ENCODE results near the gene LBHD2.

Gene LBHD2

GRCh38 chr14:103122585-103122946, 38.6 kb downstream of the LBHD2 start:
- DNase-seq, result no peak

GRCh38 chr14:103122947-103123633, 39.1 kb downstream of the LBHD2 start, which contains the start of gene TNFAIP2:
Gene TNFAIP2 (plus strand): TSS chr14:103123461. CDS start chr14:103126458, 2,997 bp downstream.
- DNase-seq, result no peak

GRCh38 chr14:103123634-103124500, 39.9 kb downstream of the LBHD2 start:
- no peak for DNase-seq

GRCh38 chr14:103124501-103125001, 40.5 kb downstream of the LBHD2 start:
- DNase-seq, result no peak

GRCh38 chr14:103125098-103126070, 41.4 kb downstream of the LBHD2 start:
- DNase-seq, result no peak

GRCh38 chr14:103126088-103126872, 42.3 kb downstream of the LBHD2 start:
- DNase-seq, result no peak

GRCh38 chr14:103126873-103127304, 42.9 kb downstream of the LBHD2 start:
- DNase-seq, result peak; percentile 22

GRCh38 chr14:103127356-103127755, 43.3 kb downstream of the LBHD2 start:
- no peak for DNase-seq

GRCh38 chr14:103127861-103128598, 44.0 kb downstream of the LBHD2 start:
- no peak for DNase-seq

GRCh38 chr14:103128631-103129300, 44.8 kb downstream of the LBHD2 start:
- DNase-seq, result no peak

GRCh38 chr14:103129301-103130016, 45.4 kb downstream of the LBHD2 start:
- no peak for DNase-seq

GRCh38 chr14:103130017-103130764, 46.2 kb downstream of the LBHD2 start:
- no peak for DNase-seq

- DNase-seq, result no peak
Measured at GRCh38 chr14:103130965-103131364, 47.0 kb downstream of the LBHD2 start.

- DNase-seq, result no peak
Measured at GRCh38 chr14:103131580-103131979, 47.6 kb downstream of the LBHD2 start.

- no peak for DNase-seq
Measured at GRCh38 chr14:103132381-103133209, 48.6 kb downstream of the LBHD2 start.

GRCh38 chr14:103133210-103134140, 49.5 kb downstream of the LBHD2 start:
- no peak for DNase-seq

- no peak for DNase-seq
Measured at GRCh38 chr14:103134405-103134804, 50.4 kb downstream of the LBHD2 start.

All from NCI-H2227 treated with DMSO at 0.1 percent for 48 hours (cell line).